ENCODE results near the gene SLC16A11.

The SLC16A11 gene

GRCh38 chr17:7029096-7029495 lies 14.8 kb downstream of the SLC16A11 start:
- H3K36me3 ChIP-seq (ENCODE audit: insufficient read depth) = no peaks in the 10 kb centered on the region
- no peak overlapping the region for H3K9ac ChIP-seq
- no peak overlapping the region for H3K4me3 ChIP-seq (IDR thresholded peaks at IDR 0.05; ENCODE audit: insufficient read depth, low read depth, low read length)
- no peak overlapping the region for H3K27ac ChIP-seq
- H3K4me2 ChIP-seq = no peak overlapping the region
- no peaks in the 10 kb centered on the region for H3K27me3 ChIP-seq (ENCODE audit: insufficient read depth, low read depth)
- no peak for TF ChIP-seq CTCF (conservative IDR thresholded peaks at IDR 0.05; ENCODE audit: low read depth, low read length)
- H3K79me2 ChIP-seq (ENCODE audit: insufficient read depth, low read depth) = no peaks in the 10 kb centered on the region
- no peaks in the 10 kb centered on the region for H4K20me1 ChIP-seq (ENCODE audit: insufficient read depth)
- no peak overlapping the region for H2AFZ ChIP-seq (ENCODE audit: low read depth)
- H3K4me1 ChIP-seq (ENCODE audit: low read depth, poor library complexity, severe bottlenecking) = no peaks in the 10 kb centered on the region

- Histone ChIP-seq H3K4me1 (ENCODE audit: low read depth, poor library complexity, severe bottlenecking) (peaks cover 1% of the 10 kb centered on the region), H3K4me3 (IDR thresholded peaks at IDR 0.05; ENCODE audit: insufficient read depth, low read depth, low read length) (no peak overlapping the region), H3K27ac (no peak overlapping the region), H3K36me3 (ENCODE audit: insufficient read depth) (no peaks in the 10 kb centered on the region), H4K20me1 (ENCODE audit: insufficient read depth) (no peaks in the 10 kb centered on the region), H3K79me2 (ENCODE audit: insufficient read depth, low read depth) (no peaks in the 10 kb centered on the region), H3K4me2 (no peak overlapping the region), H3K27me3 (ENCODE audit: insufficient read depth, low read depth) (no peaks in the 10 kb centered on the region), H2AFZ (ENCODE audit: low read depth) (no peak overlapping the region), H3K9ac (no peak overlapping the region)
- TF ChIP-seq CTCF (conservative IDR thresholded peaks at IDR 0.05; ENCODE audit: low read depth, low read length) = no peak
Observed at GRCh38 chr17:7027335-7027734, 16.6 kb downstream of the SLC16A11 start.

GRCh38 chr17:7026471-7027115 lies 17.3 kb downstream of the SLC16A11 start:
- no peak overlapping the region for H3K27ac ChIP-seq
- no peak overlapping the region for H3K4me2 ChIP-seq
- no peak overlapping the region for H3K9ac ChIP-seq
- no peaks in the 10 kb centered on the region for H4K20me1 ChIP-seq (ENCODE audit: insufficient read depth)
- no peaks in the 10 kb centered on the region for H3K27me3 ChIP-seq (ENCODE audit: insufficient read depth, low read depth)
- TF ChIP-seq CTCF (conservative IDR thresholded peaks at IDR 0.05; ENCODE audit: low read depth, low read length) = no peak
- no peaks in the 10 kb centered on the region for H3K79me2 ChIP-seq (ENCODE audit: insufficient read depth, low read depth)
- no peak overlapping the region for H2AFZ ChIP-seq (ENCODE audit: low read depth)
- H3K4me1 ChIP-seq (ENCODE audit: low read depth, poor library complexity, severe bottlenecking) = peaks cover 3% of the 10 kb centered on the region
- H3K4me3 ChIP-seq (IDR thresholded peaks at IDR 0.05; ENCODE audit: insufficient read depth, low read depth, low read length) = no peak overlapping the region
- H3K36me3 ChIP-seq (ENCODE audit: insufficient read depth) = no peaks in the 10 kb centered on the region

GRCh38 chr17:7025245-7025644 lies 18.6 kb downstream of the SLC16A11 start:
- TF ChIP-seq CTCF (conservative IDR thresholded peaks at IDR 0.05; ENCODE audit: low read depth, low read length) = no peak
- H3K4me1 ChIP-seq (ENCODE audit: low read depth, poor library complexity, severe bottlenecking) = peaks cover 14% of the 10 kb centered on the region
- no peaks in the 10 kb centered on the region for H3K79me2 ChIP-seq (ENCODE audit: insufficient read depth, low read depth)
- no peak overlapping the region for H3K27ac ChIP-seq
- H3K4me3 ChIP-seq (IDR thresholded peaks at IDR 0.05; ENCODE audit: insufficient read depth, low read depth, low read length) = no peak overlapping the region
- H4K20me1 ChIP-seq (ENCODE audit: insufficient read depth) = no peaks in the 10 kb centered on the region
- H3K27me3 ChIP-seq (ENCODE audit: insufficient read depth, low read depth) = no peaks in the 10 kb centered on the region
- no peak overlapping the region for H2AFZ ChIP-seq (ENCODE audit: low read depth)
- no peak overlapping the region for H3K4me2 ChIP-seq
- H3K36me3 ChIP-seq (ENCODE audit: insufficient read depth) = no peaks in the 10 kb centered on the region
- no peak overlapping the region for H3K9ac ChIP-seq

All from KMS-11 (cell line).